Neural crest cell (in vitro differentiated cells): ENCODE results near the gene ATP13A4. TPM values are rescaled to one million over a fixed set of nuclear protein-coding genes. Genes with fewer than 3 reads are reported as not detected.

Source experiments
- DNase-seq: peaks from one replicate; pipeline ENCODE4 v3.0.0; 2021; ENCODE audit warnings: low read depth, mixed read lengths, low spot score
- H3K27ac Mint-ChIP-seq: one replicate; pipeline ENCODE4 v1.8.0; 2021; ENCODE audit warnings: mild to moderate bottlenecking, mixed read lengths; ENCODE audit not compliant: unreplicated experiment
- H3K27me3 Mint-ChIP-seq: 2 replicates; pipeline ENCODE4 v1.8.0; 2021; ENCODE audit warnings: low read depth, mild to moderate bottlenecking, mixed read lengths
- H3K36me3 Mint-ChIP-seq: 2 replicates; pipeline ENCODE4 v1.8.0; 2021; ENCODE audit warnings: low read depth, mild to moderate bottlenecking, mixed read lengths
- H3K4me1 Mint-ChIP-seq: 2 replicates; pipeline ENCODE4 v1.8.0; 2021; ENCODE audit warnings: mixed read lengths
- H3K4me3 Mint-ChIP-seq: one replicate; pipeline ENCODE4 v1.8.0; 2021; ENCODE audit warnings: mild to moderate bottlenecking, mixed read lengths
- H3K9me3 Mint-ChIP-seq: 2 replicates; pipeline ENCODE4 v1.8.0; 2021; ENCODE audit warnings: mixed read lengths
- total RNA-seq: library from RNA; stranded (reverse); gene quantifications from 2 replicates; pipeline ENCODE4 v1.2.1, GENCODE V29; 2021
- TF ChIP-seq, protein P1 (sequence below): fragments of 200-600 bp; sonication (generic); conservative IDR thresholded peaks from 2 replicates; pipeline ENCODE4 v1.5.0; 2021; ENCODE audit warnings: antibody characterized with exemption, mild to moderate bottlenecking

Gene ATP13A4
- total RNA-seq, 1 donor from 2014 or later = 0.30 TPM

DNA sequence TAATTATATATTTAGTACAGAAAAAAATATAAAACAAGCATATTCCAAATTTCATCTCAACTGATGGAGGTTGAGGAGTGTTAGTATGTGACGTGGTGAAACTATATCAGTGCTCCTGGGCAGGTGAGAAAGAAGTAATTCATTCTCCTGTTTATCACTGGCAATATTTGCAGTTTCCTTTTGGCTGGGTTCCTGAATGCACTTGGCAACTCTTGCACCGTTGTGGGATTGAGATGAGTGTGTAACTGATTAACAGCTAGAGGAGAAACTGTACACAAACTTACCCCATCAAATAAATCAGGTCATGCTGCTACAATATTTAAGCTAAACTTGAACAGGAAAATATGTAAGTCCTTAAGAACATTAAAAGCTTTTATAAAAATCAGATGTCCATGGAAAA is 2.1 kb upstream of the ATP13A4 start:
- TF ChIP-seq, protein P1, sequence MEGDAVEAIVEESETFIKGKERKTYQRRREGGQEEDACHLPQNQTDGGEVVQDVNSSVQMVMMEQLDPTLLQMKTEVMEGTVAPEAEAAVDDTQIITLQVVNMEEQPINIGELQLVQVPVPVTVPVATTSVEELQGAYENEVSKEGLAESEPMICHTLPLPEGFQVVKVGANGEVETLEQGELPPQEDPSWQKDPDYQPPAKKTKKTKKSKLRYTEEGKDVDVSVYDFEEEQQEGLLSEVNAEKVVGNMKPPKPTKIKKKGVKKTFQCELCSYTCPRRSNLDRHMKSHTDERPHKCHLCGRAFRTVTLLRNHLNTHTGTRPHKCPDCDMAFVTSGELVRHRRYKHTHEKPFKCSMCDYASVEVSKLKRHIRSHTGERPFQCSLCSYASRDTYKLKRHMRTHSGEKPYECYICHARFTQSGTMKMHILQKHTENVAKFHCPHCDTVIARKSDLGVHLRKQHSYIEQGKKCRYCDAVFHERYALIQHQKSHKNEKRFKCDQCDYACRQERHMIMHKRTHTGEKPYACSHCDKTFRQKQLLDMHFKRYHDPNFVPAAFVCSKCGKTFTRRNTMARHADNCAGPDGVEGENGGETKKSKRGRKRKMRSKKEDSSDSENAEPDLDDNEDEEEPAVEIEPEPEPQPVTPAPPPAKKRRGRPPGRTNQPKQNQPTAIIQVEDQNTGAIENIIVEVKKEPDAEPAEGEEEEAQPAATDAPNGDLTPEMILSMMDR = no peak
- no peak overlapping the region for H3K4me3 Mint-ChIP-seq
- no peaks in the 10 kb centered on the region for H3K4me1 Mint-ChIP-seq
- H3K27ac Mint-ChIP-seq = no peak overlapping the region
- H3K36me3 Mint-ChIP-seq = no peaks in the 10 kb centered on the region
- no peaks in the 10 kb centered on the region for H3K9me3 Mint-ChIP-seq
- DNase-seq = no peak
- H3K27me3 Mint-ChIP-seq = peaks cover 8% of the 10 kb centered on the region

GRCh38 chr3:193553586-193553985 is 1.1 kb downstream of the ATP13A4 start:
- DNase-seq = no peak
- no peak overlapping the region for H3K4me3 Mint-ChIP-seq
- peaks cover 2% of the 10 kb centered on the region for H3K4me1 Mint-ChIP-seq
- no peaks in the 10 kb centered on the region for H3K9me3 Mint-ChIP-seq
- H3K27me3 Mint-ChIP-seq = peaks cover 8% of the 10 kb centered on the region
- H3K36me3 Mint-ChIP-seq = no peaks in the 10 kb centered on the region
- H3K27ac Mint-ChIP-seq = no peak overlapping the region
- TF ChIP-seq, protein P1 = no peak

DNA sequence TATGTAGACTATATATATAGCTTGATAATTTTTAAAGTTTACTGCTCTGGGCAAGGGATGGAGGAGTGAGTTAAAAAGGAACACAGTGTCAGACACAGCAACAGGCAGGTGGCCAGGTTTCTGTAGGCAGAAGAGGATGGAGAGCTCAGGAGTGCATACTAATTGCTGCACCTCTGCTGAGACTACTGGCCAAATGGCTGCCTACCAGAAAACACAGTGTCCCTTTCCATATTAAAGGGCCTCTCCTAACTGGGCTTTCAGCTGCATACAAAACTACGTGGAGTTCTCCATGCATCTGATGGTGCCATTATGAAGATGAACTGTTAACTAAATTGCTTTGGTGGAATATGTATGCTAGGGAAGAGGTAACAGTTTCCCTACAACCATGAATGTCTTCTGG is 1.8 kb downstream of the ATP13A4 start:
- Mint-ChIP-seq H3K27me3 (peaks cover 8% of the 10 kb centered on the region), H3K4me1 (peaks cover 8% of the 10 kb centered on the region), H3K4me3 (no peak overlapping the region), H3K9me3 (no peaks in the 10 kb centered on the region), H3K27ac (no peak overlapping the region), H3K36me3 (no peaks in the 10 kb centered on the region)
- no peak for DNase-seq
- TF ChIP-seq, protein P1 = no peak

GRCh38 chr3:193548406-193548805 is 6.3 kb downstream of the ATP13A4 start:
- TF ChIP-seq, protein P1 = no peak
- peaks cover 5% of the 10 kb centered on the region for H3K9me3 Mint-ChIP-seq
- peak overlapping the region; percentile 23 for H3K27ac Mint-ChIP-seq
- DNase-seq = no peak
- H3K27me3 Mint-ChIP-seq = no peaks in the 10 kb centered on the region
- H3K4me1 Mint-ChIP-seq = peaks cover 8% of the 10 kb centered on the region
- H3K4me3 Mint-ChIP-seq = no peak overlapping the region
- no peaks in the 10 kb centered on the region for H3K36me3 Mint-ChIP-seq

GRCh38 chr3:193546129-193546528 is 8.6 kb downstream of the ATP13A4 start:
- H3K27ac Mint-ChIP-seq = no peak overlapping the region
- no peaks in the 10 kb centered on the region for H3K36me3 Mint-ChIP-seq
- TF ChIP-seq, protein P1 = no peak
- no peaks in the 10 kb centered on the region for H3K27me3 Mint-ChIP-seq
- no peak for DNase-seq
- no peak overlapping the region for H3K4me3 Mint-ChIP-seq
- H3K4me1 Mint-ChIP-seq = peaks cover 8% of the 10 kb centered on the region
- peaks cover 10% of the 10 kb centered on the region for H3K9me3 Mint-ChIP-seq

DNA sequence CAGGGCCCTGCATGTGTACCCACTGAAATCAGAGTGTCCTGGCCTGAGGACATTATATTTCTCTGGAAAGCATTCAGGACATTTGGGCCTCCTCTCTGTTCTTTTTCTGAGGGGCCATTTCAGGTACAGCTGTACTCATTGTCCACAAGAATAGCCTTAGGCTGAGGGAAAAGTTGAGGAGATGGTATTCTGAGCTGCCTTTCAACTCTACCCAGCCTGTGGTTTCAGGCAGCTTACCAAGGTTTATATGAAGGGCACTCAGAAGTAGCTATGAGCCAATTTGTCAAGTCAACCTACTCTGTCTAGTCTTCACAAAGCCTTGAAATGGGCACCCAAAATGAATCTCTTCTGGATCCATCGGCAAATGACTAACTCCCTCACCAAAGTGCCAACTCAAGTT is 9.4 kb downstream of the ATP13A4 start:
- H3K27me3 Mint-ChIP-seq = no peaks in the 10 kb centered on the region
- H3K36me3 Mint-ChIP-seq = no peaks in the 10 kb centered on the region
- no peak overlapping the region for H3K4me3 Mint-ChIP-seq
- peaks cover 10% of the 10 kb centered on the region for H3K9me3 Mint-ChIP-seq
- peaks cover 8% of the 10 kb centered on the region for H3K4me1 Mint-ChIP-seq
- DNase-seq = no peak
- TF ChIP-seq, protein P1 = no peak
- no peak overlapping the region for H3K27ac Mint-ChIP-seq
